GM18519 (cell line): ENCODE results near the gene TNS4.

Source experiments
- ATAC-seq: cut with Tn5 transposase; IDR thresholded peaks from one replicate; pipeline ENCODE4 v1.9.1; 2021; ENCODE audit warnings: mild to moderate bottlenecking, moderate library complexity; ENCODE audit not compliant: unreplicated experiment, low FRiP score

TNS4 gene

GRCh38 chr17:40442392-40443195 is 58.8 kb downstream of the TNS4 start:
- ATAC-seq: no peak

GRCh38 chr17:40440166-40440565 is 61.3 kb downstream of the TNS4 start:
- no peak for ATAC-seq

DNA sequence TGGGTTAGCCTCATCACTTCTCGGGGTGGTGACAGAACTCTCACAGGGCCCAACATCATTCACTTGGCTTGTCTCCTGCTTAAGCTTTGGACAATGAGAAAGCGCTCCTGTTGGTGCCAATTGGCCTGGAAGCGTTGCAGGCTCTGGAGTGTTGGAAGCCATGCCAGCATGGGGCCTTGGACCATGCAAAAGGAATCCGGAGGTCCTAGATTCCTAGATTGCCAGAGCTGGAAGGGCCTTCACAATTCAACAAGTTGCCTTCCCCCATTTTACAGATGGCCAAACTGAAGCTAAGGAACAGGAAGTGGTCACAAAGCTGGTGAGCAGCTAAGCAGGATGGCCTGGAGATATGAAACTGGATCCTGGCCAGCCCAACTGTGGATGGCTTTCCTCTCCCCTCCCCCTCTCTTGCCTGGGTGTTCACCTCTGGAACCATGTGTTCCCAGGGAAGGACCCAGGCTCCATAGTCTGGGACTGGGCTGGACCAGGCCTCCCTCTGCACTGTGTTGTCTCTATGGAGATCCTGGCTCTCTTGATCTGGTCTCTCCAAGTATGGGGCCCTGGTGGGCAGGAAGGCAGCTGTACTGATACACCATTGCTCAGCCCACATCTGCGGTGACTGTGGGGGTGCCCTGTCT is 64.2 kb downstream of the TNS4 start:
- ATAC-seq: no peak

DNA sequence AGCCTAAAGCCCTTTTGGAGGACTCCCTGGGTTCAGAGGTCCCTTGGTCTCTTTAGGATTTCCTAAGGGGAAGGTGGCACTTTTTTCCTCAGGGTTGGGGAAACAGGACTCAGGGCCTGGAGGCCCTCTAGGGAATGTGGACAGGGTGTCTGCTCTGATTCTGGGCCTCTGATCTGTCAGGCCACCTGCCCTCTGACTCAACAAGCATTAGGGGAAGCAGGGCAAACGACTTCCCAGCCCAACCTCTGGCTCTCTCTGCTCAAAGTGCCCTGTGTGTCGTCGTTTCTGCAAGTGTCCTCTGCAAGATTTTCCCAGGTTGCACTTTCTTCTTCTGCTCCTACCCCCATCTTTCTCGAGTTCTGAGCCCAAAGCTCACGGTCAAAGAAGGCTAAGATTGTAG is 64.8 kb downstream of the TNS4 start:
- no peak for ATAC-seq

GRCh38 chr17:40433551-40434415 is 67.6 kb downstream of the TNS4 start:
- no peak for ATAC-seq

GRCh38 chr17:40432864-40433528 is 68.4 kb downstream of the TNS4 start:
- no peak for ATAC-seq

DNA sequence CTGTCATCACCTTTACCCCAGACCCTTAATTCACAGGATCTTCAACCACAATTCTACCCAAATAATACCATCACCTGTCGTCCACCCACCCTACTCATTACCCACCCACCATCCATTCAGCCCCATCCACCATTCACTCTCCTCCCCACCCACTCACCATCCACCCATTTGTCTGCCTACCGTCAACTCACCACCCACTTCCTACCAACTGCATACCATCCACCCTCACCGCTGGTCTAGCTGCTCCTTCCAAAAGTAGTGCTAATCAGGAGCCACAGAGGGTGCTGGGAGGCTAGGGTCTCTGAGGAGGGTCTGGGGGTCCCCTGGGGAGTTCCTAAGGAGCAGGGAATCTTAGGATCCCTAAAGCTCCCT is 70.2 kb downstream of the TNS4 start:
- ATAC-seq: no peak

DNA sequence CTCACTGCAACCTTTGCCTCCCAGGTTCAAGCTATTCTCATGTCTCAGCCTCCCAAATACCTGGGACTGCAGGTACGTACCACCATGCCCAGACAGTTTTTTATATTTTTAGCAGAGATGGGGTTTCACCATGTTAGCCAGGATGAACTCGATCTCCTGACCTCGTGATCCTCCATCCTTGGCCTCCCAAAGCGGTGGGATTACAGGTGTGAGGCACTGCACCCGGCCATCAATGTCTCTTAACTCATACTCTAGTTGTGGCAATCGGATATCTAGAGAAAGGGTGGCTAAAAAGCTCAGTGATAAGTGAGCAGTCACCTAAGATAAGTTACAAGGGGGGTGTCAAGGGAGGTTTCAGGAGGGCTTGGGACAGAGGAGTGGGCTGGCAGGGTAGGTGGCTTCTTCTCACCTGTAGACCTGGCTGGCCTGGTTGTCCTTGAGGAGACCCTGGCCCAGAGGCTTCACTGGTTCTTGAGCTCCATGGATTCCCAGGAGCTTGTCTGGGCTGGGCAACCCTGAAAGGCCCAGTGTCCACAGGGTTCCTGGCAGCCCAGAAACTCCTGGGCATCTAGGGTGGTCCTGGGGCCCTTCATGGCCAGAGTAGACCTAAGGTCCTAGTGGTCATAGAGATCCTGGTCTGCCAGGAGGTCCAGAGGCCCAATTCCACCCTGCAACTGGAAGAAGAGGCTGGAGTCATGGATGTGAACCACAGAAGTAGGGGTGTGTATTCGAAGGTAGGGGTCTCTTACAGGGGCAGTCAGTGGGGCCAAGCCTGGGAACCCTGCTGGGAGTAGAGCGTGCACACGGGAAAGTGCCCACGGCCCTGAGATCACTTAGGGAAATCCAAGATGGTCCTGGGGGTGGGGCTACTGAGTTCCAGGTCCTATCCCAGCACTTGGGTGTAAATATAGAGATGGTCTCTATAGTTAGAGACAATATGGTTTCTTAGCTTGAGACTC is 70.9 kb downstream of the TNS4 start:
- no peak for ATAC-seq

DNA sequence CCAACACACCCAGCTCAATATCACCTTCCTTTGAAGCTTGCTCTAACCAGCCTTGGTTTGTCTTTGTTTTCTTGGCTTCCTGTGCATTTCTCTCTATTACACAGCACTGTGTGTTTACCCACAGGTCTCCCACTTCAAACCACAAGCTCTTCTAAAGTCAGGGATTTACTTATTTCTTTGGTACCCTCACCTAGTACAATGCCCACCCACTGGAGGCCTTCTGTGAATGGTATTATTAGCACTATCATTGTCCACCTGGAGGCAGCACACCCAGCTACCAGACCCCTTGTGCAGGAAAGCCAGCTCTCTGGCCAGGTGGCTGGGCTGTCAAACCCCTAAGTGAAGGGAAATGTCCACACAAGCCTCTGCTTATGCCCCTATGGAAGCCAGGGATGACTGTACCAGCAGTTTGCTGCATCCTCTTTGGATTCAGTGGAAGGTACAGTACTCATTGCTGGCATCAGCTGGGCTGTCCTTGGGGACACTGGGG is 74.4 kb downstream of the TNS4 start:
- ATAC-seq: no peak
